NCI-H226 (cell line): ENCODE measurements around the gene SMYD2.

ENCODE experiments used
- DNase-seq: peaks from one replicate; pipeline ENCODE4 v3.0.0-alpha.2; 2015

Gene SMYD2

DNA sequence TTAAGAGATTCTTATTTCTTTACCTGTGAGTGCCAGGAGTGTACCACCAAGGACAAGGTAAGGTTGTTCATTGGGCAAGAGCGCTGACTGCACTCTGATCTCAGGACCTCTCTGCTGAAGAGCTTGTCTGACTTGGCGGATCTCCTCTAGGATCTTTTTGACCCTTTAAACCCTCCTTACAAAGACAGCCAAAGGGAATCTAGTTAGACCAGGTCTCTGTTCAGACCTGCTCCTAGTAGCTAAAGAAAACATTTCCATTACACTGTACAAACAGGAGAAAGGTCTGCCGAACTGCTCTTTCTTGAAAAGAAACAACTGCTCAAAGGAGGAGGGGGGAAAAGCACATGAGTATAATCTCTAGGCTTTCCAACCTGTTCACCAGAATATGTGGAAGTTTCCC lies 49.3 kb downstream of the SMYD2 start:
- no peak for DNase-seq

- no peak for DNase-seq
Observed at GRCh38 chr1:214330715-214331114, 49.8 kb downstream of the SMYD2 start.

- DNase-seq: no peak
Observed at GRCh38 chr1:214331180-214331579, 50.2 kb downstream of the SMYD2 start.

GRCh38 chr1:214331827-214332423 lies 51.0 kb downstream of the SMYD2 start:
- DNase-seq: peak; percentile 12

DNA sequence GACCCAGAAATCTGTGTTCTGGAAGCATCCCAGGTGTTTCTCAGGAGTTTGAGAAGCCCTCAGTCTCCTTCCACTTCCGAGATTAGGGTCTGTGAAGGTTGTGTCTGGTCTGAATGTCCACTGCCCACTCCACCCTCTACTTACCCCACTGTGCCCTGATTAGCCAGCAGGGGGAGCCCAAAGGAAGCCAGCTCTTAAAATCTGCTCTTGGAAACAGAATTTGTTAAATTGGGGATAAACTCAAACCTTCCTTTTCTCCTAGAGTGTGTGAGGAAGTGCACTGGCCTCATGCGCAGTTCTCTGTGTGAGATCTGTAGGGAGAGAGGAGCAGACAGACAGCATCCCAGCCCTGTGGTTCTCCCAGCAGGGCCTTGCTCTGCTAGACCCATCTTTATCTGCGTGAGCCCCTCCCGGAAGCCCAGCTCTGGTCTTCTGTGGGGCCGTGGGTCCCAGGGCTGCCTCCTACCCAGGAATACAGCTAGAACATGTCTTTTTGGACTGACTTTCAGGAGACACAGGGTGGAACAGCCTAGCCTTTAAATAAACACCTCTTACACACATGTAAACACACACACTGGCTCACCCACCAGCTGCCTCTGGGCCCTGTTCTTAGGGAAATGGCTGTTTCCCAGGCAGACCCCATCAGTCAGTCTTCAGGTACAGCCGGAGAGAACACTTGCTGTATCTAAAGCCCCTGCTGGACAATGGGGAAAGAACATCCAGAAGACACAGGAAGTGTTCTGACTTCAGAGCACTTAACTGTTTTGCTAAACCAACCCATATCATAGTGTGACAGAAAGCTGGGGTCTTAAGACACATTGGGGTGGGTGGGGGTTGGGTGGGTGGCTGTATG lies 52.2 kb downstream of the SMYD2 start:
- DNase-seq: no peak

DNA sequence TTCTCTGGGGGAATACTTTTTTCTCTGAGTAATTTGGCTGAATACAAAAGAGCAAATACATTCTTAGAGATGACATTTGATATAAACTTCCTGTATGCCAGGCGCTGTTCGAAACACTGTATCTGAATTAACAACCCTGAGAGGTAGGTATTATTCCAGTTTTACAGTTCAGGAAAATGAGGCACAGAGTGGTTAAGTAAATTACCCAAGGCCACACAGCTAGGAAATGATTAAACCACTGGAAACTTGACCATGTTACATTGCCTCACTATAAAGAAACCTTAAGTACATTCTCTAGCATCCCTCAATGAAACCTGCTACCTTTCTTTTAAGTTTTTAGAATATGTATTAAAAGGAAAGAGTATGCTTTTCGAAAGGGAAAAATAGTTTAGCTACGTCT lies 54.6 kb downstream of the SMYD2 start:
- DNase-seq: no peak

DNA sequence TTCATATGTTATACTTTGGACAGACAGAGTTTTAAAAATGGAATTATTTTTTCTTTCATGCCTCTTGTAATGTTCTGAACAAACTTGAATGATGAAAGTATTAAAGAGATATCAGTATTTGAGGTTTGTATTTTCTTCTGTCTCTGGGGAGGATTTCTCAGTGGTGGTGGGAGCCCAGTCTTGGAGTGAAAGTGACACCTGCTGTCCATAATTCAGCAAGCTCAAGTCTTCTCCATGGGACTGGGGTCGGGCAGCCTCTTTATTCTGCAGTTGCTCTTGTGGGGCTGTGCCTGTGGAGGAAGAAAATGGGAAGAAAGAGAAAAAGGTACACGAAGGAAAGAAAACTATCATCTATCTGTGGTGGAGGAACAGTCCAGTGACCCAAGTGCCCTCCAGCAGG lies 56.1 kb downstream of the SMYD2 start:
- no peak for DNase-seq

GRCh38 chr1:214337511-214337910 lies 56.6 kb downstream of the SMYD2 start:
- DNase-seq: no peak

DNA sequence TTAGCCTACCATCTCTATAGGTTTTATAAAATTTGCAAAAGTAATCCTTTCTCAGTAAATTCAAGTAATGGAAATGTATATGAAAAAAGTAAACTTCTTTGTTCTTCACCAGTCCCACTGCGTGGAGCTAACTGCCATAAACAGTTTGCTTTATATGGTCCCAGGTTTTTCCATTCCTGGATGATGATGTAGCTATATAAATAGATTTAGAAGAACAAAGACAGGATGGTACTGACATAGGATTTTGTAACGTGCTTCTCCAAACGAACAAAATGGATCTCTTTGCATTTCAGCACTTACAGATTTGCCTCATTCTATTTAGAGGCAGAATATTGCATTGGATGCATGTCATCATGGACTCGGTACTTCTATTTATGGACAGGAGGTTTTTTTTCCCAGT lies 57.3 kb downstream of the SMYD2 start:
- no peak for DNase-seq

- DNase-seq: no peak
Observed at GRCh38 chr1:214341459-214341858, 60.5 kb downstream of the SMYD2 start.

DNA sequence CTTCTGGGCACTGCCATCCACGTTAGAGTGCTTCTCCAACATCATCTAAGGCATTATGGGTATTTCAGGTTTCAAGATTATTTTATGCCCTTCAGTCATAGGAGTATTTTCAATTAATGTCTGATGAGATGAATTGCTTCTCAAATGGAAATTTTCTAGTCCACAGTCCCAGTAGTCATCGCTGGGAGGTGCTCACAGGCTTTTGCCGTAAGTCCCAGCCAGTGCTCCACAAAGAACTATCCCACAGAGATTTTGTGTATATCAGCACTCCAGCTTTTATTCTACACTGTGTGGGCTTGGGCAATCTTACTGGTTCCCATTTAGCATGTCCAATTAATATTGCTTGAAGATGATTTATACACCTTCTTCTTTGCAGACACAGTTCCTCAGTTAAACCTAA lies 61.0 kb downstream of the SMYD2 start:
- no peak for DNase-seq

DNA sequence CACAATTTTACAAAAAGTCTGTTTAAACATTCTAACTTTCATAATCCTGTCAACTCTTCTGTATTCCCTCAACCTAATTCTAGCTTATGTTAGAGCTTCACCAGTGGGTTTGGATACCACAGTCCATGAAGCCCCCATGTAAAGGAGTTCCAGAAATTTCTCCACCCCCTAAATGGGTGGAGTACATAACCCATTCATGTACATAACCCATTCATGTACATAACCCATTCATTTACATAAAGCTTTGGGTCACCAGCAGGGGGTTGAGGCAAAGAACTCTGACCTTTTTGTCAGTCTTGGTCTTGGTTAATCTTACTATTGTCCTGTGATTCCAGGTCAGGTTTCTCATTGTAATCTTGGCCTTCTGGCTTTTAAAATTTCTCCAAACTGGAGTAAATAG lies 61.6 kb downstream of the SMYD2 start:
- DNase-seq: no peak

DNA sequence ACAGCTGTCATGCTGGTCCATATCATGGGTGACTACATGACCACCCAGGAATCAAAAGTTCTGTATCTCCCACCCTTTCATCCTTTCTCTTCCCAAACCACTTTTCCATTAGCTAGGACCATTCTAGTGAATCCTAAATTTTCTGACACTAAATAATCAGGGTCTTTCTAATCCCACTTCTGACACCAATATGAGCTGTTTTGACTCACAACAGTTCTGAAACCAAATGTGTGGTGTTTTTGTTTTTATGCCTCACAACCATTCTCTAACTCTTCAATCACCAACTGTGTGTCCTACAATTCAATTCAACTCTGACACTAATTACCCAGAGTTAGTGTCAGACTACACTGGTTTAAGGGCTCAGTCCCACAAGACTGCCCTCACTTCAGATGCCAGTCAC lies 63.9 kb downstream of the SMYD2 start:
- DNase-seq: no peak

- DNase-seq: no peak
Observed at GRCh38 chr1:214349008-214349407, 68.0 kb downstream of the SMYD2 start.

- peak; percentile 72 for DNase-seq
Observed at GRCh38 chr1:214349781-214350180, 68.8 kb downstream of the SMYD2 start.

DNA sequence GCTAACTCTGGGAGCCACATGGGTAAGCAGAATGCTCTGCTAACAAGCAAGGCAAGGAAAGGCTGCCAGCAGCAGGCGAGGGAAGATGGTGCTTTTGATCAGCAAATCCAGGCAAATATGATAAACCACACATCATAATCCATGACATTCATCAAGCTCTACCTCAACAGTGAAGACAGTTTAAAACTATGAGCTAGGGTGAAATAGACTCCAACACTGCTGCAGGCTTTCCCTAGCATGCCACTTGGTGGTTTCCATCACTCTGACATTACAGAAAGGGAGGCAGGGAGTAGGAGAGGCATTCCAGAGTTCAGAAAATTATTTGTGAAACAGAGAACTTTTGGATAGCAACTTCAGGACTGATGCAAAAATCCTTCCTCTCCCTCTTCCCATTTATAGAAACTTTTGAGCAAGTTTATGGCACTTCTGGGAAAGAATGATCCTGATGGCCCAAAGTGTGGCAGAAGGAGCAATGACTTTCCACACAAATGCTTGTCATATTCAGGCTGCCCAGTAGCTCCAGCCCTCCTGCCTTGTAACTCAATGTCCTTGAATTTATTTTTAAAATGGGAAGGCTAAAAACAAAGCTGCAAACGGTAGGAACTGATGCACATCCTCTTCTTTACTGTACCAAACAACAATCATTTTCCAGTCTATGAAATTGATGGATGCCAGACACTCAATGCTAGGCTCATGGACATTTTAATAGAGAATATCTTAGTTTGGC lies 70.8 kb downstream of the SMYD2 start:
- DNase-seq: no peak

GRCh38 chr1:214352838-214353237 lies 71.9 kb downstream of the SMYD2 start:
- no peak for DNase-seq

DNA sequence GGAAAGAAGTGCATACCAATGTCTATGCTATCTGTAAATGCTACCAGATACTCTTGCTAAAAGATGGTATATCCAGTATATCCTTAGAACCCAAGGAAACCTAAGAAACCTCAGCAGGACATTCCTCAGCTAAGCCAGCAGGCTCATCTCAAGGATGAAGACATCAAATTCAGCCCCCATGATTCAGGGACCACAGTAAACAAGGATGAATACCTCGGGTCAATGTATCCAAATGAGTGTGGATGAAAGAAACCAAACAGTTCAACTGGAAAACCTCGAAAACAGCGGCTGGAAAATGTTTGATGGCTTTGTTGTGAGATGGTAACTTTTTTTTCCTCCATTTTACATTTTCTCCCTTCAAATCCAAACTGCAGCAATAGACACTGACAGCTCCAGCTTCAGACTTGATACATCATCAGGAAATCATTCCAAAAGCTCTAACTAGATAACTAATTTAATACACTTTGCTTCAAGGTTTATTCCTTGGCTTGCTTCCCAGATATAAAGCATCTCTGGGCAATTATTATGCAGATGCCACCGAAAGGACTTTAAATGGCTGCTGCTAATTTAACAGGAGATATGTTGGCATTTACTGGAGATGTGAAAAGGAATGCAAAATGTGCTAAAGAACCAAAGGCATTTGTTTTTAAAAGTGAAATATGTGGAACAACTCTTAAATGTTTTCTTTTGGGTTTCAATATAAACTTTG lies 73.6 kb downstream of the SMYD2 start:
- DNase-seq: no peak

- DNase-seq: no peak
Observed at GRCh38 chr1:214360116-214360515, 79.2 kb downstream of the SMYD2 start.

GRCh38 chr1:214360525-214361164 lies 79.7 kb downstream of the SMYD2 start:
- no peak for DNase-seq

DNA sequence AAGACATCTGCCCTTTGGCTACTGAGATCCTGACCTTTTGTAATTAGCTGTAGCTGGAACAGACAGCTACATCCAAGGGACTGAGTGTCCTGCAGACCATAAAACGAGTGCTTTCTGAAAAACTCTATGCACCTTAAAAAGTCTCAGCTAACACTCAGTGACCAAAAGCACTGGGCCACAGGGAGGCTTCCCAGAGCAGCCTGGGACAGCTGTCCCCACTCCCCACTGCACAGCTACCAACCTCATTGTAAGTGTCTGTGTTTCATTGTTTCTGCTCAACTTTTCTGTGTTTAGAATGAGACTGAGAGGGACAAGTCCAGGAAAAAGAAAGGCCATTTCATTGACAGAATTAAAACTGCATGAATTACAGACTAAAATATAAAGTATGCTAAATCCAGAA lies 80.7 kb downstream of the SMYD2 start:
- no peak for DNase-seq

DNA sequence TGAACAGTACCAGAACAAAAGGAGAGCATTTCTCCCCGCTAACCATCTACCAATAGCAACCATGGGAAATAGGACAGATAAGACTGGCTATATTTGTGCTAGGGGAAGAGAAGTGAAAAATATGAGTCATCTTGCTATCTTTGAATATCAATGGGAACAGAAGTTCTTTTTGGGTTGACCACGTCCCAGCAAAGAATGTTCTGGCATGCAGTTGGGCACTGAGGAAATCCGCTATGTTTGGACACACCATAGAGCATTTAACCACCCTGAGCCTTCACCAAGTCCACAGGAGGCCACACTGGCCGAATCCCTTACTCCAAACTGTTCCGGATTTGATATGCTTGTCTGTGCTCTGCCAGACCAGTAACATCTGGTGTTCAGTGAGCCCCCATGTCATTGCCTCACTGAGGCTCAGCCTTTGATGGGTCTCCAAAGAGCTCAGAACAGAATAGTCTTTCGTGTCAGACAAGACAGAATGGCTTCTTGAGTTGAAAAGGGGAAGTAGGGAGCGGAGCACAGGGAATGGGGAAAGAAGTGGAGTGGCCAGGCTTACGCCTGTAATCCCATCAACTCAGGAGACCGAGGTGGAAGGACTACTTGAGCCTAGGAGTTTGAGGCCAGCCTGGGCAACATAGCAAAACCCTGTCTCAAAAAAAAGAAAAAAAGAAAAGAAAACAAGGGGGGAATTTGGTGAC lies 81.4 kb downstream of the SMYD2 start:
- no peak for DNase-seq
